HL-60 (cell line): ENCODE measurements around the gene FHAD1.

Experiments used
- DNase-seq, 2 experiments: peaks; one replicate each; pipeline ENCODE4 v3.0.0-alpha.2; 2010 to 2020; ENCODE audit warnings: low read depth in 1 of 2, low spot score in 1 of 2
- H3K27ac ChIP-seq: fragments of 250-450 bp; sonication (Bioruptor Pico); replicated peaks from 2 replicates; pipeline ENCODE4 v1.5.1; 2020; ENCODE audit warnings: mild to moderate bottlenecking, moderate library complexity
- H3K27me3 ChIP-seq: fragments of 250-450 bp; sonication (Bioruptor Pico); 2 replicates; pipeline ENCODE4 v1.5.1; 2021; ENCODE audit warnings: mild to moderate bottlenecking, moderate library complexity; ENCODE audit not compliant: insufficient read depth, poor library complexity, severe bottlenecking
- H3K4me3 ChIP-seq: replicated peaks from 2 replicates; pipeline ENCODE4 v1.5.1; 2011; ENCODE audit warnings: mild to moderate bottlenecking, control low read depth, low read length; ENCODE audit not compliant: insufficient read depth
- GABPA ChIP-seq: IDR thresholded peaks from 2 replicates; pipeline ENCODE4 v1.6.1; 2012; ENCODE audit warnings: low read depth
- POLR2AphosphoS5 ChIP-seq: IDR thresholded peaks from 2 replicates; pipeline ENCODE4 v1.6.1; 2012; ENCODE audit warnings: low read depth
- SPI1 ChIP-seq: IDR thresholded peaks from 2 replicates; pipeline ENCODE4 v1.6.1; 2012; ENCODE audit warnings: low read depth, mild to moderate bottlenecking, borderline replicate concordance
- TF ChIP-seq, protein P1 (sequence below): IDR thresholded peaks from one replicate; pipeline ENCODE4 v1.5.1; 2011; ENCODE audit warnings: low read length, control low read depth, inconsistent platforms; ENCODE audit not compliant: insufficient read depth
- TF ChIP-seq, protein P2 (sequence below): IDR thresholded peaks from 2 replicates; pipeline ENCODE4 v1.6.1; 2012; ENCODE audit warnings: low read depth; ENCODE audit not compliant: insufficient replicate concordance

Gene FHAD1

DNA sequence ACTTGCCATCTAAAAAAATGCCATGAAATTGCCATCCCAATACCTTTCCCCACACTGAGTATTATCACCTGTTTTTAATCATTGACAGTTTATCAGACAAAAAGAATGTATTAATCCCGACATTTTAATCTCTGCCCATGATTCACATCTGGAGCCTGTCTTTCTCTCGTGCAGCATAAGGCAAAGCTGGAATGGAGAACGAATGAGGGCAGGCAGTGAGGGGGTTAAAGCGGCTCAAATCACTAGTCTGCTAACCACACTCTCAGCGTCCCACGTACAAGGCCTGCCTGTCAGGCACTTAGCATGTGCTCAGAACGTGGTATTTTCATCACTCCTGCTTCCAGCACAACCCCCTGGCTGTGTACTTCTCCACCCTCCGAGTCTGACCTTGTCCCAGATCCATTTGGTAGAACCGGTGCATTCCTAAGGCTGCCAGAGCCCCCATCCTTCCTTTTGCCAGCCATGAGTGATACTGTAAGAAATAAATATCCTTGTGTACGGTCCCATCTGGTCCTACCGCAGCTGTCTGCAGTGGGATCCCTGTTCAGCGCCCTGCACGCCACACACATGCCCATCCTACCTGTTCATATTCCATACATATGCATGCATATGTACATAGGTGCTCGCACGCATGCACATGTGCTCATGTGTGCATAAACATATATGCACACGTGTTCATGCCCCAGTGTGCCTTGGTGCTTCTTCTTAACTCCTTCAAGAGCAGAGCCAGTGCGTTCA, 34.6 kb upstream of the FHAD1 start:
- DNase-seq = no peak

DNA sequence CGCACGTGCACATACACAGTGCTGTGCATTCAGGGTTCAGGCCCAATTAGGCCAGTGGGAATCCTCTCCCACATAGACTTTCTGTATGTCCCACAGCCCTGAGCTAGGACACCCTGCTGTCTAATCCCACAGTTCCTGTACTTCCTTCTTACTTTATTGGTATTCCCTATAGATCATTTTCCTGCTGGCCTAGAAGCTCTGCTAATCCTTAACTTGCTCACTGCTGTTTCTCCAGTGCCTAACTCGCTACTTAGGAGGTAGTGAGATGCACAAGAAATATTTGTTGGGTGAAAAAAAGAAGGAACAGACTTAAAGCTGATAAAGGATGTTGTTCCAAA, 34.1 kb upstream of the FHAD1 start:
- DNase-seq = no peak
- Histone ChIP-seq H3K27ac (no peak overlapping the region), H3K27me3 (no peaks in the 10 kb centered on the region), H3K4me3 (no peak overlapping the region)
- TF ChIP-seq, protein P1, sequence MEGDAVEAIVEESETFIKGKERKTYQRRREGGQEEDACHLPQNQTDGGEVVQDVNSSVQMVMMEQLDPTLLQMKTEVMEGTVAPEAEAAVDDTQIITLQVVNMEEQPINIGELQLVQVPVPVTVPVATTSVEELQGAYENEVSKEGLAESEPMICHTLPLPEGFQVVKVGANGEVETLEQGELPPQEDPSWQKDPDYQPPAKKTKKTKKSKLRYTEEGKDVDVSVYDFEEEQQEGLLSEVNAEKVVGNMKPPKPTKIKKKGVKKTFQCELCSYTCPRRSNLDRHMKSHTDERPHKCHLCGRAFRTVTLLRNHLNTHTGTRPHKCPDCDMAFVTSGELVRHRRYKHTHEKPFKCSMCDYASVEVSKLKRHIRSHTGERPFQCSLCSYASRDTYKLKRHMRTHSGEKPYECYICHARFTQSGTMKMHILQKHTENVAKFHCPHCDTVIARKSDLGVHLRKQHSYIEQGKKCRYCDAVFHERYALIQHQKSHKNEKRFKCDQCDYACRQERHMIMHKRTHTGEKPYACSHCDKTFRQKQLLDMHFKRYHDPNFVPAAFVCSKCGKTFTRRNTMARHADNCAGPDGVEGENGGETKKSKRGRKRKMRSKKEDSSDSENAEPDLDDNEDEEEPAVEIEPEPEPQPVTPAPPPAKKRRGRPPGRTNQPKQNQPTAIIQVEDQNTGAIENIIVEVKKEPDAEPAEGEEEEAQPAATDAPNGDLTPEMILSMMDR = no peak
- TF ChIP-seq SPI1 = no peak
- TF ChIP-seq POLR2AphosphoS5 = no peak
- TF ChIP-seq, protein P2, sequence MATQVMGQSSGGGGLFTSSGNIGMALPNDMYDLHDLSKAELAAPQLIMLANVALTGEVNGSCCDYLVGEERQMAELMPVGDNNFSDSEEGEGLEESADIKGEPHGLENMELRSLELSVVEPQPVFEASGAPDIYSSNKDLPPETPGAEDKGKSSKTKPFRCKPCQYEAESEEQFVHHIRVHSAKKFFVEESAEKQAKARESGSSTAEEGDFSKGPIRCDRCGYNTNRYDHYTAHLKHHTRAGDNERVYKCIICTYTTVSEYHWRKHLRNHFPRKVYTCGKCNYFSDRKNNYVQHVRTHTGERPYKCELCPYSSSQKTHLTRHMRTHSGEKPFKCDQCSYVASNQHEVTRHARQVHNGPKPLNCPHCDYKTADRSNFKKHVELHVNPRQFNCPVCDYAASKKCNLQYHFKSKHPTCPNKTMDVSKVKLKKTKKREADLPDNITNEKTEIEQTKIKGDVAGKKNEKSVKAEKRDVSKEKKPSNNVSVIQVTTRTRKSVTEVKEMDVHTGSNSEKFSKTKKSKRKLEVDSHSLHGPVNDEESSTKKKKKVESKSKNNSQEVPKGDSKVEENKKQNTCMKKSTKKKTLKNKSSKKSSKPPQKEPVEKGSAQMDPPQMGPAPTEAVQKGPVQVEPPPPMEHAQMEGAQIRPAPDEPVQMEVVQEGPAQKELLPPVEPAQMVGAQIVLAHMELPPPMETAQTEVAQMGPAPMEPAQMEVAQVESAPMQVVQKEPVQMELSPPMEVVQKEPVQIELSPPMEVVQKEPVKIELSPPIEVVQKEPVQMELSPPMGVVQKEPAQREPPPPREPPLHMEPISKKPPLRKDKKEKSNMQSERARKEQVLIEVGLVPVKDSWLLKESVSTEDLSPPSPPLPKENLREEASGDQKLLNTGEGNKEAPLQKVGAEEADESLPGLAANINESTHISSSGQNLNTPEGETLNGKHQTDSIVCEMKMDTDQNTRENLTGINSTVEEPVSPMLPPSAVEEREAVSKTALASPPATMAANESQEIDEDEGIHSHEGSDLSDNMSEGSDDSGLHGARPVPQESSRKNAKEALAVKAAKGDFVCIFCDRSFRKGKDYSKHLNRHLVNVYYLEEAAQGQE = no peak
- TF ChIP-seq GABPA = no peak

More for the DNA sequence above, 34.6 kb upstream of the FHAD1 start:
- TF ChIP-seq, protein P2 = no peak
- Histone ChIP-seq H3K27me3 (no peaks in the 10 kb centered on the region), H3K27ac (no peak overlapping the region), H3K4me3 (no peak overlapping the region)

DNA sequence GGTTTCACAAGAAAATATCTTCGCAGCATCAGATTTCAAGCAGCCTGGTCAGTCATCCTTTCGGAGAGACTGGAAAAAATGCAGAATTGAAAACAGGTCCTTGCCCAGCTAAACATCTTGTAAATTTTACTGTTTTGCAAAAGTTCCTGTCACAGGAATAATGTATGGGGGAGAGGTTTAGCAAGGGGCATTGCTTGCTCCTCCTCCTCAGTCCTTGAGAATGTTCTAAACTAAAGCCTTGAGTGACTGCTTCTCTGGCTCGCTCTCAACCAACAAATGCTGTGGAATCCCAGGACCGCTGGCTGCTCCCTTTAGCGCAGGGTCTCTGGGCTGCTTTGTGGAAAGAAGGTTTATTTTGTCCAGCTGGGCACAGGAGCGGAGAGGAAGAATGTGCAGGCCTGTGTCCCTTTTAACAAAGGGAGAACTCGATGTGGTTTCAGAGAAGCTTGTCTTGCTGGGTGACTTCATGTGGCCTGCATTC, 33.6 kb upstream of the FHAD1 start:
- Histone ChIP-seq H3K4me3 (no peak overlapping the region), H3K27me3 (no peaks in the 10 kb centered on the region), H3K27ac (no peak overlapping the region)
- DNase-seq = no peak
- TF ChIP-seq SPI1 (no peak), GABPA (no peak), POLR2AphosphoS5 (no peak)
- TF ChIP-seq, protein P1 = no peak
- TF ChIP-seq, protein P2 = no peak
